Prostate gland (tissue), 2 donors: ENCODE data around the gene PRRT4. TPM values are rescaled to one million over a fixed set of nuclear protein-coding genes. Genes with fewer than 3 reads are reported as not detected.

Experiments used
- DNase-seq: peaks from one replicate; pipeline ENCODE4 v3.0.0-alpha.2; 2019; ENCODE audit warnings: low spot score
- H3K27ac ChIP-seq, 2 donors: fragments of 200-600 bp; sonication (generic); 2 replicates each; pipeline ENCODE4 v1.5.1; 2017 to 2019
- H3K27me3 ChIP-seq: fragments of 200-600 bp; sonication (generic); replicated peaks from 2 replicates; pipeline ENCODE4 v1.5.1; 2019; ENCODE audit not compliant: insufficient read depth
- H3K36me3 ChIP-seq, 2 donors: fragments of 200-600 bp; sonication (generic); 1 replicate in 1 of 2; 2 replicates in 1 of 2; pipeline versions ENCODE4 v1.5.1 to v1.8.1; 2017 to 2019
- H3K4me1 ChIP-seq: fragments of 200-600 bp; sonication (generic); replicated peaks from 2 replicates; pipeline ENCODE4 v1.5.1; 2019
- H3K4me3 ChIP-seq, 2 donors: fragments of 200-600 bp; sonication (generic); 2 replicates each; pipeline ENCODE4 v1.5.1; 2017 to 2019
- H3K9me3 ChIP-seq: fragments of 200-600 bp; sonication (generic); 2 replicates; pipeline ENCODE4 v1.5.1; 2017
- POLR2A ChIP-seq: fragments of 450-650 bp; IDR thresholded peaks from one replicate; pipeline ENCODE4 v1.6.1; 2016; ENCODE audit warnings: antibody characterized with exemption, mild to moderate bottlenecking
- POLR2AphosphoS5 ChIP-seq: sonication (generic); formaldehyde crosslinking; IDR thresholded peaks from one replicate; pipeline ENCODE4 v1.6.1; 2017; ENCODE audit warnings: antibody characterized with exemption
- WGBS: methylation state at CpG from one replicate; pipeline ENCODE4 v1.1.5; 2018; 5-methylcytosine and 5-hydroxymethylcytosine counted together
- intact Hi-C: fragments of 100-400 bp; cut with DNase I; formaldehyde crosslinking; loops from one replicate; pipeline ENCODE4 v1.14.2; 2022
- total RNA-seq, 2 donors: library from RNA; depleted of rRNA; stranded (reverse); fragments of >200 nt; gene quantifications; one replicate each; pipeline ENCODE4 v1.1.0, GENCODE V29; 2016
- TF ChIP-seq, protein P1 (sequence below), 4 experiments: fragments of 200-600 bp in 2 of 4; fragments of 450-650 bp in 2 of 4; sonication (generic) in 2 of 4; IDR thresholded peaks; 1 replicate in 3 of 4; 2 replicates in 1 of 4; pipeline ENCODE4 v1.5.1; 2016 to 2019; ENCODE audit warnings: antibody characterized with exemption in 4 of 4, mild to moderate bottlenecking in 2 of 4, moderate library complexity in 2 of 4

The PRRT4 gene
- total RNA-seq, 2 donors from 2014 or later: 0.05 to 1.2 TPM

DNA sequence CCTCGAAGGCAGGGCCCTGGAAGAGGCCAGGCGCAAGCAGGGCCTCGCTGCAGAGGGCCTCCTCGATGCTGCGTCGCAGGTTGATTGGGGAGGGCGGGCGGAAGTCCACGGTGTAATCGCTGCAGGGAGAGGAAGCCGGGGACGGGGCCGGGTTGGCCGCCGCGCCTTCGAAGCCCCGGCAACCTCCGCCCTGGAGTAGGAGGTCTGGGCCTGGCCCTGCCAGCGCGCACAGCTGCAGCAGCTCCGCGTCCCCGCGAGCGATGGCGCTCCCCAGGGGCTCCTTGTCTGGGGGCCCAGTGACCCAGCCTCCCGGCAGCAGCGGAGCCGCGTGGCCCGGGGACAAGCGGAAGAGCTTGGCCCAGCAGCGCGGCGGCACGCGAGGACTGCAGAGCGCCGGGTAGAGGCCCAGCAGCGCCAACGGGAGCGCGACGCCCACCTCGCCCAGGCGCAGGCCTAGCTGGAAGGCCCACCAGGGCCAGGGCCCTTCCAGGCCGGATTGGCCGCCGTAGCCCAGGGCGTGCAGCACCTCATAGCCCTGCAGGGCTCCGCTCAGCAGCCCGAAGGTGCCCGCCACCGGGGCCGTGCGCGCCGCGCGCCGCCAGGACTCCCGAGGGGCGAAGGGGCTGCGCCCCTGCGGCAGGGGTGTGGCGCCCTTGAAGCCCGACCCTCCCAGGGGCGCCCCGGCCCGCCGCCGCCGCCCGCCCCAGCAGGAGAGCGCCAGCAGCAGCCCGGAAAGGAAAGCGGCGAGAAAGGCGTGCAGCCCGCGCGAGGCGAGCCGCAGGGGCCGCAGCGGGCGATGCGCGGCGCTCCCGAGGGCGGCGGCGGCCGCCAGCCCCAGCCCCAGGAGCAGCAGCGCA is 10.0 kb downstream of the PRRT4 start:
- DNase-seq: no peak
- Histone ChIP-seq H3K4me3 (peak overlapping the region in 1 of 2 donors; percentile 10), H3K9me3 (no peaks in the 10 kb centered on the region), H3K27ac (no peak overlapping the region), H3K4me1 (no peaks in the 10 kb centered on the region), H3K27me3 (peaks cover 12% of the 10 kb centered on the region), H3K36me3 (no peaks in the 10 kb centered on the region)
- 18% methylated on average over 46 of the region's 97 CpGs for WGBS
- intact Hi-C loops: no loop called here
- no peak for TF ChIP-seq POLR2A
- no peak for TF ChIP-seq POLR2AphosphoS5

DNA sequence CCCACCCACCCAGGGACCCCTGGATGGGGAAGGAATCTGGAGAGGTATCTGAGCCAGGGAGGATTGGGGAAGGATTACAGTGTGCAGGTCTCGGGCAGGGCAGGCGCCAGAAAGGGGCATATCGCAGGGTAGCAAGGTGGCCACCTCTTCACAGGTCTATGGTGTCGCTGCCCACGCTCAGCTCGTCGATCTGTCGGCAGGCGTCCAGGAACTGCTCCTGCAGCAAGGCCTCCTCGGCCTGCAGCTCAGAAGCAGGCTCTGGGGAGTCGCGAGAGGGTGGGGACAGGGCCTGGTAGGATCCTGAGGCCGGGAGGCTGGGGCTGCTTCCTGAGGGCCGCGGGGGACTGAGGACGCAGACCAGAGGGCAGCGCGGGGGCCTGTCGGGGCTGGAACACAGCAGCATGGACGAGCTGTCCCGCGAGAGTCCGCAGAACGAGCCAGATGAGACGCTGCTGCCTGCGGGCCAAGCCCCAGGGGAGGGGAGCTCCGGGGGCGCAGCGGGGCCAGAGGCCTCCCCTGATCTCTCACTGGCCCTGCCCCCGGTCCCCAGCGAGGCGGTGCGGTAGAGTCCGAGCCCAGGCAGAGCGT is 10.7 kb downstream of the PRRT4 start:
- Histone ChIP-seq H3K9me3 (no peaks in the 10 kb centered on the region), H3K4me1 (no peaks in the 10 kb centered on the region), H3K27ac (no peak overlapping the region), H3K27me3 (peaks cover 12% of the 10 kb centered on the region), H3K36me3 (no peaks in the 10 kb centered on the region), H3K4me3 (no peak overlapping the region)
- intact Hi-C loops: no loop called here
- no peak for DNase-seq
- 72% methylated on average over 31 of the region's 35 CpGs for WGBS
- TF ChIP-seq POLR2AphosphoS5 (no peak), POLR2A (no peak)
- TF ChIP-seq, protein P1, sequence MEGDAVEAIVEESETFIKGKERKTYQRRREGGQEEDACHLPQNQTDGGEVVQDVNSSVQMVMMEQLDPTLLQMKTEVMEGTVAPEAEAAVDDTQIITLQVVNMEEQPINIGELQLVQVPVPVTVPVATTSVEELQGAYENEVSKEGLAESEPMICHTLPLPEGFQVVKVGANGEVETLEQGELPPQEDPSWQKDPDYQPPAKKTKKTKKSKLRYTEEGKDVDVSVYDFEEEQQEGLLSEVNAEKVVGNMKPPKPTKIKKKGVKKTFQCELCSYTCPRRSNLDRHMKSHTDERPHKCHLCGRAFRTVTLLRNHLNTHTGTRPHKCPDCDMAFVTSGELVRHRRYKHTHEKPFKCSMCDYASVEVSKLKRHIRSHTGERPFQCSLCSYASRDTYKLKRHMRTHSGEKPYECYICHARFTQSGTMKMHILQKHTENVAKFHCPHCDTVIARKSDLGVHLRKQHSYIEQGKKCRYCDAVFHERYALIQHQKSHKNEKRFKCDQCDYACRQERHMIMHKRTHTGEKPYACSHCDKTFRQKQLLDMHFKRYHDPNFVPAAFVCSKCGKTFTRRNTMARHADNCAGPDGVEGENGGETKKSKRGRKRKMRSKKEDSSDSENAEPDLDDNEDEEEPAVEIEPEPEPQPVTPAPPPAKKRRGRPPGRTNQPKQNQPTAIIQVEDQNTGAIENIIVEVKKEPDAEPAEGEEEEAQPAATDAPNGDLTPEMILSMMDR (IDR thresholded peaks at IDR 0.05): no peak

DNA sequence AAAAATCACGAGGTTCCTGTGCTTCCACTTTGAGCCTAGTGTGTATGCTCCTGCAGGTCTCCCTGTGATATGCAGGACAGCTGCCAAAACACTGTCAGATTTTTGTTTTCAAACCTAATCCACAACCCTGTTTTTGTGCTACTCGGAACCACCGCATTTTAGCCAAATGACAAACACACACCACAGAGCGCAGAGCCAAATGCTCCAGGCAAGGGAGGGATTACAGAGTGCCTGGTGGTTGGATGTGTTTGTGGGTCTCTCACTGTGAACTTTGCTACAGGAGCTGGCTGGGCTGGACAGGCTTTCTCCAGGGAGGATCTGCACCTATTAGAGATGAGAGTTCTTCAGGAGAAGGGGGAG is 12.0 kb downstream of the PRRT4 start:
- DNase-seq: no peak
- intact Hi-C loops: loop anchor here (2.0 kb wide), 1 partner anchor 37 kb away; no protein-coding TSS in a partner anchor
- 17% methylated on average over 4 of the region's 4 CpGs for WGBS

DNA sequence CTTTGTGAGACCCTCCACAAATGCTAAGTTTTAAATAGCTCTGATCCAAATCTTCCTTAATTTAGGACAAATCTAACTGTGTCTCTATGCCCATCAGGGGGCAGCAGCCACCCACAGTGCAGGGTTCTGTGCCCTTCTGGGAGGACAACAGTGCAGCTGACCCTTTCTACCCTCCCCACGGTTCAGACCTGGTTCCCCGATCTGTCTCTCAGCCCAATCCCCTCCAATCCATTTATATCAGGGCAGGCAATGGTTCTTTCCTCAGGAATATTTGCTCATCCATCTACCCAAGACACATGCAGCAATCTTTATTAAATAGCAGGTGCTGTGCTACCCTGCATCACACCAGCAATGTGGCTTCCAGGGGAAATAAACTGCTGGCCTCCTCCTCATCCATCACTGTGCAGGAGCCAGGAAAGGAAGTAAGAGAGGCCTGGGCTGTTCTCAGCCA is 13.8 kb downstream of the PRRT4 start:
- DNase-seq: no peak
- H3K4me3 ChIP-seq: no peak overlapping the region
- H3K9me3 ChIP-seq: no peaks in the 10 kb centered on the region
- peaks cover under 1% of the 10 kb centered on the region for H3K4me1 ChIP-seq
- H3K27me3 ChIP-seq: peaks cover 8% of the 10 kb centered on the region
- TF ChIP-seq, protein P1 (IDR thresholded peaks at IDR 0.05): peak in 3 of 4 experiments; percentile 36 to 52 (median 44)
- no peak for TF ChIP-seq POLR2A
- intact Hi-C loops: loop anchor here (2.0 kb wide), 1 partner anchor 39 kb away; no protein-coding TSS in a partner anchor
- H3K27ac ChIP-seq: no peak overlapping the region
- WGBS: 3% methylated on average over 2 of the region's 2 CpGs
- H3K36me3 ChIP-seq: no peaks in the 10 kb centered on the region

More for the DNA sequence above, 12.0 kb downstream of the PRRT4 start:
- Histone ChIP-seq H3K4me1 (no peaks in the 10 kb centered on the region), H3K4me3 (no peak overlapping the region), H3K27me3 (peaks cover 12% of the 10 kb centered on the region), H3K9me3 (no peaks in the 10 kb centered on the region), H3K36me3 (no peaks in the 10 kb centered on the region), H3K27ac (no peak overlapping the region)
- TF ChIP-seq POLR2AphosphoS5 (no peak), POLR2A (no peak)
- TF ChIP-seq, protein P1 (IDR thresholded peaks at IDR 0.05): no peak

DNA sequence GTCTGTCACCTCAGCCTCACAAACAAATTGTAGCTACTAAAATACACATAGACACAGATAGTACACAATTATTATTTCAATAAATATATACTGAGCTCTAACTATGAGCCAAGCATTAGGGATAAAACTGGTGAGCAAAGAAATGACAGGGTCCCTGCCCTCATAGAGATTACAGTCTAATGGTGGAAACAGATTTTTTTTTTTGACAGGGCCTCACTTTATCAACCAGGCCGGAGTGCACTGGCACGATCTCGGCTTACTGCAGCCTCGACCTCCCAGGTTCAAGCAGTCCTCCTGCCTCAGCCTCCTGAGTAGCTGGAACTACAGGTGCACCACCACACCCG is 17.1 kb downstream of the PRRT4 start:
- WGBS: 91% methylated on average over 5 of the region's 5 CpGs
- H3K27ac ChIP-seq: no peak overlapping the region
- no peak for DNase-seq
- intact Hi-C loops: loop anchor here (5.0 kb wide), 1 partner anchor 952 kb away; the partner anchor contains the start of gene ZNF800
- no peaks in the 10 kb centered on the region for H3K9me3 ChIP-seq
- no peaks in the 10 kb centered on the region for H3K27me3 ChIP-seq
- H3K36me3 ChIP-seq: no peaks in the 10 kb centered on the region
- H3K4me3 ChIP-seq: no peak overlapping the region
- H3K4me1 ChIP-seq: peaks cover 6% of the 10 kb centered on the region
- no peak for TF ChIP-seq POLR2AphosphoS5
- TF ChIP-seq POLR2A: no peak
- TF ChIP-seq, protein P1 (IDR thresholded peaks at IDR 0.05): no peak
